GM19193 (cell line): ENCODE data around the gene LRRK1.

Source experiments
- POLR2A ChIP-seq: IDR thresholded peaks from 4 replicates; pipeline ENCODE4 v1.6.1; 2011; ENCODE audit not compliant: insufficient read depth, insufficient read length; ENCODE audit errors: extremely low read depth

LRRK1 gene

DNA sequence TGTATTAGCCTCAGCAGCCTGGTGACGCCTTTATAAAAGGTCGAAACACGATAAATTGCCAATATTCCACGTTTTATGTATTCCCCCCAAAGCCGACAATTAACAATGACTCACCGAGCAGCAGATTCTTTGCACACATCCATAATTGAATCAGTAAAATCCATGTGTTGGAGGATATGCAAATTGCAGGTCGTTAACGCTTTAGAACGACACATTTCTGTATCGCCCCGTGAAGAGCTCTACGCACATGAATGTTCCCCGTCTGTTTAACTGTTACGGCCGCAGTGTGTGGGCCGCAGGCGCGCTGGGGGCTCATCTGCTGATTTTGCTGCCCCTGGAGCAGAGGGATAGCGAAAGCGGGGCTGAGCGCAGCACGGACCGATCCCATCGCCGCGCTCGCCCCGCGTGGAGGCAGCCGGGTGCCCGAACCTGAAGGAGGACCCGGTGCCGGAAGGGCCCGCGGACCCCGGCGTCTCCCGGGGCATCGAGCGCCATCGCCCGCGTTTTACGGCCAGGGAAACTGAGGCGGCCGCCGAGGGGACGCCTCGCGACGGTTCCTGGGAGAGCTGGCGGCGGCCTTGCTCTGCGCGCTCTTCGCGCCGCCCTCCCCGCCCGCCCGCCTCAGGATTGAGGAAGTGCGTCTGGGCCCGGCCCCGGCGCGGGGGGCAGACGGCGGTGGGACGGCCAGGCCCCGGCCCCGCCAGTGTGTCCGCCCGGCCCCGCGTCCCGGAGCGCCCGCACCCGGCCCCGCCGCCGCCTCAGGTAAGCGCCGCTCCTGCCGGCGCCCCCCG lies at the start of gene LRRK1:
LRRK1 (plus strand) TSS at position 668 of the 791 bp plus-strand sequence. CDS start 5,276 bp downstream, outside the sequence.
- peak; percentile 45 for TF ChIP-seq POLR2A

GRCh38 chr15:100873029-100873677 lies 46.0 kb upstream of the LRRK1 start:
- TF ChIP-seq POLR2A, result no peak

- no peak for TF ChIP-seq POLR2A
Observed at GRCh38 chr15:100875495-100875894, 43.7 kb upstream of the LRRK1 start.

DNA sequence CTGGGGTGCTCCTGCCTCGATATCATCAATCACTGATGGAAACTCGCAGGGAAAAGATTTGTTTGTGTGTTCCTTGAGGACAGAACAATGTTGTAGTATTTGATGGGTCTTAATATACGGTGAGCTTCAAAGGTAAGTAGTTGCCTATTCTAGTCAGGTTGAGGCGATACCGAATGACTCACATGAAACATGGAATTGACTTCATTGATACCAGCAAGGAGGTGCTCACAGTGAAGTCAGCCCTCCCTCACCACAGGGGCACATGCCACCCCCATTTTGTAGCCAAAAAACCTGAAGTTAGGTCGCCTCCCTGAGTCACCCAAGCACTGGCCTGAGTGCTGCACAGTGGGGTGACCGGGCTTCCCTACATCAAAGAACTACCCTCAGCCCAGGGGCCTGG lies 43.2 kb upstream of the LRRK1 start:
- no peak for TF ChIP-seq POLR2A

GRCh38 chr15:100877551-100877950 lies 41.6 kb upstream of the LRRK1 start:
- no peak for TF ChIP-seq POLR2A

DNA sequence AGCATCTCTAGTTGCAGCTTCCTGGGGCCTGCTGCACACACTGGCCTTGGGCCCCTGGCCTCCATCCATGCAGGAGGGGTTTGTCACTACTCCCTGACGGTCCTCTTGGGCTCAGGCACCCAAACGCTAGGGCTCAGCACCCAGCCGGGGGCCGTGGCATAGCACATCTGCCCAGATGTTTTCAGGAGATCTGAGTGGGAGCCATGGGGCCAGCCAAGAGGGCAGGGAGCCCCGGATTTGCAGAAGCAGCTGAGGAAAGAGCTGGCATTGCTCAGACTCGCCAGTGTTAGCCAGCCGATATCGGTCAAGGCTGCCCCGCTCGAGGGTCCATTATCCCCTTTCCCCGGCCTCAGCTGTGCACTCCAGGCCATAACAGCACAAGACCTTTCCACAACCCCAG lies 41.0 kb upstream of the LRRK1 start:
- no peak for TF ChIP-seq POLR2A

- no peak for TF ChIP-seq POLR2A
Observed at GRCh38 chr15:100878648-100879047, 40.5 kb upstream of the LRRK1 start.

GRCh38 chr15:100879061-100879463 lies 40.1 kb upstream of the LRRK1 start:
- no peak for TF ChIP-seq POLR2A

- TF ChIP-seq POLR2A, result no peak
Observed at GRCh38 chr15:100879464-100880138, 39.6 kb upstream of the LRRK1 start, which contains the start of gene ALDH1A3. TSS of gene ALDH1A3 (plus strand) at chr15:100879831. CDS start at chr15:100879908, 77 bp downstream.

DNA sequence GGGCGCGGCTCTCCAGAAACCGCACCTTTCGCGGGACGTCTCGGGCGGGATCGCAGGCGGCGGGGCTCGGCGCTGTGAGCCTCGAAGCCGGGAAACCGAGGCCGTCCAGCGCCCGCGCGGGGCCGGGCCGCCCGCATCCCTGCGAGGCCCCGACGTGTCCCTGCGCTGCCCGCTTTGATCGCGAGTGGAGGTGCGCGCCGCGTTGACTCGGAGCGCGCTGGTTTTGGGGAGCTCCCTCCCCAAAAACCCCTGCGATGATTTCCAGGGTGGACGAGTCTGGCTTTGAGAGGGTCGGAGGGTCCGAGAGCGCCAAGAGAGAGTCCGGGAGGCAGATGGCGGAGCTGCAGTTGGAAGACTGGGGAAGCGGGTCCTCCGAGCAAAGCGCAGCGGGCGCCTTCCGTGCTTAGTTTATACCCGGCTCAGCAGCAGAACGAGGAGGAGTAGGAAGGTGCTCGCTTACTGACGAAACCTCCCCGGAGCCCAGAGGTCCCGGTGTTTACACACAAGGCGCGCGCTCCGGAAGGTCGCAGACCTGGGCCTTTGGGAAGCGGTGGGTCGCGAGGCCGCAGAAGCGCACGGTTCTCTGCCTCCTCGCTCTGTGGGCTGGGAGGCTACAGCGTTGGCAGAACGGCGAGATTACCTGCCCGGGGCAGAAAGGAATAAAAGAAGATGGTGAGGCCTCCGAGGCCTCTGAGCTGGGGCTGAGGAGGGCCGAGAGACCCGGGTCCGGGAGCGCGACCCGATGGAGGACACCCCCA lies 38.8 kb upstream of the LRRK1 start:
- no peak for TF ChIP-seq POLR2A

- no peak for TF ChIP-seq POLR2A
Observed at GRCh38 chr15:100880897-100881242, 38.3 kb upstream of the LRRK1 start.

- TF ChIP-seq POLR2A, result no peak
Observed at GRCh38 chr15:100881573-100882336, 37.4 kb upstream of the LRRK1 start.

GRCh38 chr15:100885116-100885515 lies 34.0 kb upstream of the LRRK1 start:
- TF ChIP-seq POLR2A, result no peak

GRCh38 chr15:100885811-100886210 lies 33.3 kb upstream of the LRRK1 start:
- no peak for TF ChIP-seq POLR2A
